GM12872 (cell line): ENCODE results near the gene TRAF3IP3.

Experiments
- CTCF ChIP-seq: IDR thresholded peaks from 3 replicates; pipeline ENCODE4 v1.5.1; 2011; ENCODE audit warnings: low read depth, mild to moderate bottlenecking, low read length, moderate library complexity; ENCODE audit not compliant: insufficient read depth

The TRAF3IP3 gene

GRCh38 chr1:209802780-209803152, 46.9 kb downstream of the TRAF3IP3 start:
- TF ChIP-seq CTCF = no peak

DNA sequence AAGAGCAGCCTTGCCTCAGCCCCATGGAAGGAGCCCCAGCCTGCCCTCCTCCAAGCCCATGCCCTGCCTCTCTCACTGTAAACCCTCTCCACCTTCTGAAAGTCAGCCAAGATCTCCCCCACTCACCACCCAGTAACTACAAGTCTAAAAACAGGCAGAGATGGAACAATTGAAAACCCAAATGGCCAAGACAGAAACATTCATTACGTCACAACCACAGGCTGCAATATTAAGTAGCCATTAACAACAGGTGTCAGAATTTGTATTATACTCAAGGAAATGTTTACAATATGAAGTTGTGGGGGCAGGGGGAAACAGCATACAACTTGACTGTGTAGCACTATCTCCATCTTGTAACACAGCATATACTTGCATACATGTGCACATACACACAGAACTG, 47.7 kb downstream of the TRAF3IP3 start:
- TF ChIP-seq CTCF = no peak

GRCh38 chr1:209805341-209805781, 49.5 kb downstream of the TRAF3IP3 start:
- no peak for TF ChIP-seq CTCF

GRCh38 chr1:209805875-209806760, 50.3 kb downstream of the TRAF3IP3 start, which contains the start of gene IRF6:
Gene IRF6 (minus strand): TSS chr1:209806142. CDS start chr1:209801413, 4,729 bp downstream.
- TF ChIP-seq CTCF = no peak

DNA sequence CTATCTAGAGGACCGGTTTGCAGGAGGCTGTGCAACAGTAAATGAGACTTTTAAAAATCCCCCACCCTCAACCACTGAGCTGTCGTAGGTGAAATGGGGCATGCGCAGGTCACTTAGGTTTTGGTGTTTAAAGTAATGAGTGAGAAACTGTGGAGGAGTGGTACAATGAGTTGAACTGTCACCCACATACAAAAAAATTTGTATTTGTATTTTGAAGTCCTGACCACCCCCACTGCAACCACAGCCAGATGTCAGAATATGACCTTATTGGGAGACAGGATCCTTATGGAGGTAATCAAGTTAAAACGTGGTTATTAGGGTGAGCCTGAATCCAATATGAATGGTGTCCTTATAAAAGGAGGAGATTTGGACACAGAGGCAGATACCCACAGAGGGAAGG, 51.7 kb downstream of the TRAF3IP3 start:
- no peak for TF ChIP-seq CTCF

GRCh38 chr1:209808059-209808581, 52.3 kb downstream of the TRAF3IP3 start:
- TF ChIP-seq CTCF = no peak

GRCh38 chr1:209809611-209810010, 53.8 kb downstream of the TRAF3IP3 start:
- TF ChIP-seq CTCF = no peak
